DOHH2 (cell line): ENCODE measurements around the gene PSMG3.

Experiments used
- H3F3A ChIP-seq: fragments of 200-600 bp; sonication (generic), shearing (Covaris generic); 2 replicates; pipeline ENCODE4 v1.6.0; 2016; ENCODE audit warnings: antibody characterized with exemption, mild to moderate bottlenecking; ENCODE audit not compliant: control insufficient read depth, insufficient read depth
- H3K27ac ChIP-seq: fragments of 200-600 bp; sonication (generic); 2 replicates; pipeline ENCODE4 v1.5.1; 2014; ENCODE audit warnings: low read depth, mild to moderate bottlenecking, low read length, moderate library complexity
- H3K27me3 ChIP-seq: fragments of 200-600 bp; sonication (generic); 2 replicates; pipeline ENCODE4 v1.6.1; 2014; ENCODE audit warnings: mild to moderate bottlenecking, low read length, mixed read lengths; ENCODE audit not compliant: control insufficient read depth
- H3K36me3 ChIP-seq: fragments of 200-600 bp; sonication (generic); 2 replicates; pipeline ENCODE4 v1.6.1; 2014; ENCODE audit warnings: mild to moderate bottlenecking, low read length, moderate library complexity, mixed read lengths; ENCODE audit not compliant: control insufficient read depth
- H3K4me1 ChIP-seq: fragments of 200-600 bp; sonication (generic); 2 replicates; pipeline ENCODE4 v1.6.1; 2014; ENCODE audit warnings: mild to moderate bottlenecking, low read length, mixed read lengths; ENCODE audit not compliant: control insufficient read depth
- H3K4me2 ChIP-seq: fragments of 200-600 bp; sonication (generic); 2 replicates; pipeline ENCODE4 v1.6.0; 2014; ENCODE audit warnings: mild to moderate bottlenecking, low read length, moderate library complexity
- H3K4me3 ChIP-seq: fragments of 200-600 bp; sonication (generic); 2 replicates; pipeline ENCODE4 v1.5.1; 2014; ENCODE audit warnings: mild to moderate bottlenecking, low read length, mixed read lengths
- H3K79me2 ChIP-seq: fragments of 200-600 bp; sonication (generic); 2 replicates; pipeline ENCODE4 v1.6.1; 2014; ENCODE audit warnings: mild to moderate bottlenecking, low read length, mixed read lengths; ENCODE audit not compliant: control insufficient read depth
- H3K9me2 ChIP-seq: fragments of 200-600 bp; sonication (generic); replicated peaks from 2 replicates; pipeline ENCODE4 v1.6.1; 2014; ENCODE audit warnings: mild to moderate bottlenecking, low read length, mixed read lengths; ENCODE audit not compliant: control insufficient read depth
- H3K9me3 ChIP-seq: fragments of 200-600 bp; sonication (generic); 2 replicates; pipeline ENCODE4 v1.6.1; 2014; ENCODE audit warnings: antibody characterized with exemption, low read length, mixed read lengths; ENCODE audit not compliant: control insufficient read depth, insufficient read depth
- H4K20me1 ChIP-seq: fragments of 200-600 bp; sonication (generic); 2 replicates; pipeline ENCODE4 v1.6.0; 2014; ENCODE audit warnings: low read depth, mild to moderate bottlenecking, antibody characterized with exemption, low read length, moderate library complexity; ENCODE audit not compliant: control insufficient read depth, insufficient read depth
- EZH2phosphoT487 ChIP-seq: fragments of 200-600 bp; sonication (generic); IDR thresholded peaks from 2 replicates; pipeline ENCODE4 v1.6.1; 2017; ENCODE audit warnings: borderline replicate concordance, mild to moderate bottlenecking, antibody characterized with exemption, low read length, moderate library complexity, mixed read lengths
- TF ChIP-seq, protein P1 (sequence below): fragments of 200-600 bp; sonication (generic); IDR thresholded peaks from one replicate; pipeline ENCODE4 v1.5.1; 2014; ENCODE audit warnings: antibody characterized with exemption, mild to moderate bottlenecking, low read depth, low read length; ENCODE audit not compliant: poor library complexity, severe bottlenecking

Gene PSMG3

GRCh38 chr7:1554333-1555045, 15.3 kb downstream of the PSMG3 start:
- Histone ChIP-seq H3K27me3 (no peaks in the 10 kb centered on the region), H3K79me2 (no peaks in the 10 kb centered on the region), H4K20me1 (no peaks in the 10 kb centered on the region), H3F3A (no peaks in the 10 kb centered on the region), H3K9me3 (no peaks in the 10 kb centered on the region), H3K4me1 (peaks cover 8% of the 10 kb centered on the region; the same call in 1 of the 2 replicates), H3K36me3 (no peaks in the 10 kb centered on the region), H3K9me2 (no peaks in the 10 kb centered on the region), H3K4me2 (no peak overlapping the region), H3K27ac (no peak overlapping the region), H3K4me3 (no peak overlapping the region)
- TF ChIP-seq, protein P1, sequence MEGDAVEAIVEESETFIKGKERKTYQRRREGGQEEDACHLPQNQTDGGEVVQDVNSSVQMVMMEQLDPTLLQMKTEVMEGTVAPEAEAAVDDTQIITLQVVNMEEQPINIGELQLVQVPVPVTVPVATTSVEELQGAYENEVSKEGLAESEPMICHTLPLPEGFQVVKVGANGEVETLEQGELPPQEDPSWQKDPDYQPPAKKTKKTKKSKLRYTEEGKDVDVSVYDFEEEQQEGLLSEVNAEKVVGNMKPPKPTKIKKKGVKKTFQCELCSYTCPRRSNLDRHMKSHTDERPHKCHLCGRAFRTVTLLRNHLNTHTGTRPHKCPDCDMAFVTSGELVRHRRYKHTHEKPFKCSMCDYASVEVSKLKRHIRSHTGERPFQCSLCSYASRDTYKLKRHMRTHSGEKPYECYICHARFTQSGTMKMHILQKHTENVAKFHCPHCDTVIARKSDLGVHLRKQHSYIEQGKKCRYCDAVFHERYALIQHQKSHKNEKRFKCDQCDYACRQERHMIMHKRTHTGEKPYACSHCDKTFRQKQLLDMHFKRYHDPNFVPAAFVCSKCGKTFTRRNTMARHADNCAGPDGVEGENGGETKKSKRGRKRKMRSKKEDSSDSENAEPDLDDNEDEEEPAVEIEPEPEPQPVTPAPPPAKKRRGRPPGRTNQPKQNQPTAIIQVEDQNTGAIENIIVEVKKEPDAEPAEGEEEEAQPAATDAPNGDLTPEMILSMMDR, result no peak
- TF ChIP-seq EZH2phosphoT487, result no peak

DNA sequence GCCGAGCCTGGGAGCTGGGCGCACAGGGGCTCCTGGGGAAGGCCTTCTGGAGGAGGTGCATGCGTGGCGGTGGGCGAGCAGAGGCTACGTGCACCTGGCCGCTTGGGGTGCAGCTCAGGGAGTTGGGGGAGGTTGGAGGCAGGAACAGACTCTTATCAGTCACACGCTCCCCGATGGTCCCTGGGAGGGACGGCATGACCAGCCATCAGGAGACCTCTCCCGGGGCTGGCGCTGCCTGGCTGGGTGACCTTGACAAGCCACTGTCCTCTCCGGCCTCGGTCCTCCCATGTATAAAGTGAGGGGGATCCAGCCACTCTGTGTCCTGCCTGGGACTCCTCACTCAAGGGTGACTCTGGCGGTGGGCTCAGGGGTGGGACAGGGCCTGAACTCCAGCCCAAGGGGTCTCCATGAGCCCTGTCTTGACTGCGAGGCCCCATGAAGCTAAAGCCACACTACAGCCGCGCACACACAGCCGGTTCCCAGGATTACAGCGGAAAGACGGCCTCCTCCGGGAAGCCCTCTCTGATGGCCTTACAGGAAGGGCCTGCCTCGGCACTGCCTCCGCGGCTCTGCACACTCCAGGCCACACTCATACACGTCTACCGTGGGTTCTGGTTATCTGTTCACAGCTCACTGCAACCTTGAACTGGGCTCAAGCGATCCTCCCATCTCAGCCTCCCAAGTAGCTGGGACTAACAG, 16.2 kb downstream of the PSMG3 start:
- Histone ChIP-seq H3K27me3 (no peaks in the 10 kb centered on the region), H3F3A (no peaks in the 10 kb centered on the region), H3K4me1 (peaks cover 8% of the 10 kb centered on the region; the same call in 1 of the 2 replicates)

GRCh38 chr7:1552200-1552599, 17.6 kb downstream of the PSMG3 start:
- TF ChIP-seq, protein P1, result no peak
- TF ChIP-seq EZH2phosphoT487, result no peak
- H3K79me2 ChIP-seq, result no peaks in the 10 kb centered on the region
- H3K27ac ChIP-seq, result no peak overlapping the region
- H4K20me1 ChIP-seq, result no peaks in the 10 kb centered on the region
- H3K9me2 ChIP-seq, result no peaks in the 10 kb centered on the region
- H3K4me2 ChIP-seq, result no peak overlapping the region
- H3K36me3 ChIP-seq, result no peaks in the 10 kb centered on the region
- no peaks in the 10 kb centered on the region for H3K9me3 ChIP-seq
- H3K27me3 ChIP-seq, result no peaks in the 10 kb centered on the region
- no peaks in the 10 kb centered on the region for H3F3A ChIP-seq
- no peak overlapping the region for H3K4me3 ChIP-seq
- H3K4me1 ChIP-seq, result peaks cover 7% of the 10 kb centered on the region; the same call in 1 of the 2 replicates

More for the DNA sequence above, 16.2 kb downstream of the PSMG3 start:
- Histone ChIP-seq H3K9me3 (no peaks in the 10 kb centered on the region), H3K4me2 (no peak overlapping the region), H4K20me1 (no peaks in the 10 kb centered on the region), H3K4me3 (no peak overlapping the region), H3K36me3 (no peaks in the 10 kb centered on the region), H3K79me2 (no peaks in the 10 kb centered on the region), H3K9me2 (no peaks in the 10 kb centered on the region), H3K27ac (no peak overlapping the region)
- TF ChIP-seq, protein P1, result no peak
- no peak for TF ChIP-seq EZH2phosphoT487
